Astrocyte (in vitro differentiated cells and primary cell): Measurements from ENCODE around the gene PRF1.

Source experiments
- EZH2 ChIP-seq: IDR thresholded peaks from 2 replicates; pipeline ENCODE4 v1.6.1; 2012; ENCODE audit warnings: mild to moderate bottlenecking, low read length, inconsistent platforms; ENCODE audit not compliant: insufficient read depth
- TF ChIP-seq, protein P1 (sequence below): IDR thresholded peaks from 2 replicates; pipeline ENCODE4 v1.5.1; 2011; ENCODE audit warnings: low read depth, mild to moderate bottlenecking, inconsistent platforms, low read length, moderate library complexity; ENCODE audit not compliant: insufficient read depth

DNA sequence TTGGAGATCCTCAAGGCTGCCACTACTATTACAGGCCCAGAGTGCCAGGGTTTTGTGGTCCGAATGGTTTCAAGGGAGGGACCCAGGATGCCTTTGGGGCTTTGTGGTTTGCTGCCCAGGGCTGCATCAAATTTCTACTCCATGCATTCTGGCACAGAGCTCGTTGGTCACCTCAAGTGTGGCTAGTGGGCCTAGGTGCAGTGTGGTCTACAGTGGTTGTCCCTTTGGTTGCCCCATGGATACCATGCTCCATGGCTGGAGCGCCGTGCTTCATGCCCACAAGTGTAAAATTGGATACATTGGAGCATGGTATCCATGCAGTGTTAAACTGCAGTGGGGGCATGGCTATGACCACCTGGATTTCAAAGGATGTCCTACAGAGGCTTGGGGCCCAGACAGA lies 5.4 kb upstream of the PRF1 start:
- no peak for TF ChIP-seq EZH2
- TF ChIP-seq, protein P1, sequence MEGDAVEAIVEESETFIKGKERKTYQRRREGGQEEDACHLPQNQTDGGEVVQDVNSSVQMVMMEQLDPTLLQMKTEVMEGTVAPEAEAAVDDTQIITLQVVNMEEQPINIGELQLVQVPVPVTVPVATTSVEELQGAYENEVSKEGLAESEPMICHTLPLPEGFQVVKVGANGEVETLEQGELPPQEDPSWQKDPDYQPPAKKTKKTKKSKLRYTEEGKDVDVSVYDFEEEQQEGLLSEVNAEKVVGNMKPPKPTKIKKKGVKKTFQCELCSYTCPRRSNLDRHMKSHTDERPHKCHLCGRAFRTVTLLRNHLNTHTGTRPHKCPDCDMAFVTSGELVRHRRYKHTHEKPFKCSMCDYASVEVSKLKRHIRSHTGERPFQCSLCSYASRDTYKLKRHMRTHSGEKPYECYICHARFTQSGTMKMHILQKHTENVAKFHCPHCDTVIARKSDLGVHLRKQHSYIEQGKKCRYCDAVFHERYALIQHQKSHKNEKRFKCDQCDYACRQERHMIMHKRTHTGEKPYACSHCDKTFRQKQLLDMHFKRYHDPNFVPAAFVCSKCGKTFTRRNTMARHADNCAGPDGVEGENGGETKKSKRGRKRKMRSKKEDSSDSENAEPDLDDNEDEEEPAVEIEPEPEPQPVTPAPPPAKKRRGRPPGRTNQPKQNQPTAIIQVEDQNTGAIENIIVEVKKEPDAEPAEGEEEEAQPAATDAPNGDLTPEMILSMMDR, result no peak
